Trophoblast cell (in vitro differentiated cells and primary cell): ENCODE data around the gene WTIP.
"Not testable (repeated sequence)": the region's sequence is repeated elsewhere in the genome, so short reads cannot be mapped to it uniquely, and the experiment has no call there.

Source experiments
- DNase-seq, 2 donors: peaks; one replicate each; pipeline ENCODE4 v3.0.0-alpha.2; 2016
- H2AFZ ChIP-seq: 2 replicates; pipeline ENCODE4 v1.6.1; 2013; ENCODE audit warnings: low read length, moderate library complexity, mild to moderate bottlenecking; ENCODE audit not compliant: insufficient read depth, poor library complexity
- H2AK5ac ChIP-seq: 2 replicates; pipeline ENCODE4 v1.6.1; 2013; ENCODE audit warnings: mild to moderate bottlenecking, low read length
- H2BK120ac ChIP-seq: 2 replicates; pipeline ENCODE4 v1.6.1; 2013; ENCODE audit warnings: low read length, mild to moderate bottlenecking, moderate library complexity; ENCODE audit not compliant: insufficient read depth, poor library complexity
- H2BK12ac ChIP-seq: 2 replicates; pipeline ENCODE4 v1.6.1; 2013; ENCODE audit warnings: mild to moderate bottlenecking, low read length, moderate library complexity
- H2BK5ac ChIP-seq: 2 replicates; pipeline ENCODE4 v1.6.1; 2013; ENCODE audit warnings: low read length, low read depth, moderate library complexity, mild to moderate bottlenecking; ENCODE audit not compliant: poor library complexity
- H3K14ac ChIP-seq: 2 replicates; pipeline ENCODE4 v1.6.1; 2013; ENCODE audit warnings: mild to moderate bottlenecking, low read length
- H3K18ac ChIP-seq: 2 replicates; pipeline ENCODE4 v1.6.1; 2013; ENCODE audit warnings: mild to moderate bottlenecking, low read length
- H3K23ac ChIP-seq: 2 replicates; pipeline ENCODE4 v1.6.1; 2013; ENCODE audit warnings: low read length
- H3K27ac ChIP-seq: 2 replicates; pipeline ENCODE4 v1.5.1; 2013; ENCODE audit warnings: low read depth, mild to moderate bottlenecking, inconsistent platforms, low read length, moderate library complexity
- H3K27me3 ChIP-seq: 2 replicates; pipeline ENCODE4 v1.6.1; 2013; ENCODE audit warnings: inconsistent platforms, mild to moderate bottlenecking, low read length, moderate library complexity; ENCODE audit not compliant: insufficient read depth
- H3K36me3 ChIP-seq, 2 experiments: 1 replicate in 1 of 2; 2 replicates in 1 of 2; pipeline ENCODE4 v1.6.1; 2013; ENCODE audit warnings: low read length in 2 of 2, mild to moderate bottlenecking in 2 of 2, moderate library complexity in 1 of 2; ENCODE audit not compliant: insufficient read depth in 2 of 2, control insufficient read depth in 1 of 2
- H3K4ac ChIP-seq: 2 replicates; pipeline ENCODE4 v1.6.1; 2013; ENCODE audit warnings: low read depth, mild to moderate bottlenecking, low read length, moderate library complexity
- H3K4me1 ChIP-seq, 2 experiments: 1 replicate in 1 of 2; 2 replicates in 1 of 2; pipeline ENCODE4 v1.6.1; 2013; ENCODE audit warnings: low read length in 2 of 2, mild to moderate bottlenecking in 2 of 2, moderate library complexity in 1 of 2; ENCODE audit not compliant: insufficient read depth in 2 of 2, control insufficient read depth in 1 of 2
- H3K4me2 ChIP-seq: 2 replicates; pipeline ENCODE4 v1.6.1; 2013; ENCODE audit warnings: inconsistent platforms, mild to moderate bottlenecking, low read length, moderate library complexity
- H3K4me3 ChIP-seq: 2 replicates; pipeline ENCODE4 v1.5.1; 2013; ENCODE audit warnings: mild to moderate bottlenecking, low read depth, low read length, inconsistent platforms
- H3K79me1 ChIP-seq: one replicate; pipeline ENCODE4 v1.6.1; 2013; ENCODE audit warnings: low read length
- H3K79me2 ChIP-seq: 2 replicates; pipeline ENCODE4 v1.6.1; 2013; ENCODE audit warnings: low read length, mild to moderate bottlenecking; ENCODE audit not compliant: control insufficient read depth, insufficient read depth, poor library complexity
- H3K9ac ChIP-seq: 2 replicates; pipeline ENCODE4 v1.6.1; 2013; ENCODE audit warnings: mild to moderate bottlenecking, low read length
- H3K9me3 ChIP-seq: 2 replicates; pipeline ENCODE4 v1.6.1; 2013; ENCODE audit warnings: low read depth, mild to moderate bottlenecking, control low read depth, inconsistent platforms, low read length; ENCODE audit not compliant: insufficient read depth
- H4K12ac ChIP-seq: 2 replicates; pipeline ENCODE4 v1.6.1; 2013; ENCODE audit warnings: low read depth, mild to moderate bottlenecking, low read length, moderate library complexity
- H4K8ac ChIP-seq: 2 replicates; pipeline ENCODE4 v1.6.1; 2013; ENCODE audit warnings: low read depth, mild to moderate bottlenecking, low read length, moderate library complexity
- H4K91ac ChIP-seq: one replicate; pipeline ENCODE4 v1.6.1; 2013; ENCODE audit warnings: low read depth, mild to moderate bottlenecking, low read length, moderate library complexity
- WGBS: extraction: QIAGEN DNeasy Blood & Tissue Kit; methylation state at CpG from one replicate; pipeline ENCODE4 v1.1.7; 2013; ENCODE audit warnings: missing lambda C conversion rate; ENCODE audit not compliant: insufficient read length, insufficient coverage; ENCODE audit errors: extremely low coverage; 5-methylcytosine and 5-hydroxymethylcytosine counted together

WTIP gene

GRCh38 chr19:34474233-34474989 lies 7.1 kb upstream of the WTIP start:
- Histone ChIP-seq H3K79me2 (no peaks in the 10 kb centered on the region), H3K79me1 (peaks cover 2% of the 10 kb centered on the region), H2BK5ac (no peak overlapping the region), H3K4me2 (no peak overlapping the region), H3K4me3 (no peak overlapping the region), H3K23ac (no peak overlapping the region), H3K9ac (no peak overlapping the region), H4K8ac (no peak overlapping the region), H2AK5ac (no peak overlapping the region), H3K36me3 (peaks cover 16 to 26% of the 10 kb centered on the region in 2 experiments), H2BK120ac (no peak overlapping the region), H2AFZ (no peak overlapping the region), H3K9me3 (peaks cover 1% of the 10 kb centered on the region), H4K12ac (no peak overlapping the region), H3K18ac (no peak overlapping the region), H3K4ac (no peak overlapping the region), H3K27me3 (no peaks in the 10 kb centered on the region), H3K27ac (no peak overlapping the region), H2BK12ac (no peak overlapping the region), H4K91ac (no peak overlapping the region), H3K14ac (no peak overlapping the region), H3K4me1 (peaks cover 4% of the 10 kb centered on the region in 2 experiments)
- no peak for DNase-seq
- WGBS = no CpG with 5 or more reads among the region's 4 CpGs

DNA sequence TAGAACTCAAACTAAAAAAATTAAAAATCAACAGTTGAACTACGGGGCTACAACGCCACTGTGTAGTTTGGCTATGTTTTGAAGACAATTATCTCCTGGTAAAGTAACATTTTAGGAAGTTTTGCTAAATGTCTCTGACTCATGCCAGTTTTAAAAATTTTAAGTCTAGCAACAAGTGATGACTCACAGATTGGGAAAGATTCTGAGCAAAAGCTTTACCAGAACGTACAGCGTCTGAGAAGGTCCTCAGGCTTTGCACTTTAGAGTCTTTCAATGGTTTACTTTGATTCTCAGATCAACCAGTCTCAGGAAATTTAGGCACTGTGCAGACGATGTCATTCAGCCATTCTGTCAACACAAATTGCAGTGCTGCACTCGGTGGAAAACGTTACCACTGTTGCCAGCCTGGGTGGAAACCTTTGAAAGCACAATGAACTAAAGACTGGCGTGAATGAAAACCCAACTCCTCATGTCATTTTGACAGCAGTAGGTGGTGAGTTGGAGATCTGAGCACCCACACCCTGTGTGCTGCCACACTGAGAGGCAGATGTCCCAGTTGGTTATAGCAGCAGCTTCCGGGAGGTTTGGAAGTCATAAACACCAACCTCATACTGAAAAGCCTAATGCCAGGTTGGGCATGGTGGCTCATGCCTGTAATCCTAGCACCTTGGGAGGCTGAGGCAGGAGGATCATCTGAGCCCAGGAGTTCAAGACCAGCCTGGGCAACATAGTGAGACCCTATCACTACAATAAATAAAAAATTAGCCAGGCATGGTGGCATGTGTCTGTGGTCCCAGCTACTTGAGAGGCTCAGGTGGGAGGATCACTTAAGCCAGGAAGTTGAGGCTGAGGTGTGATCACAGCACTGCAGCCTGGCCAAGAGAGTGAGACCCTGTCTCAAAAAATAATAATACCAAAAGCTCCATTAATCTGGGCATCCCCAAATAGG lies 6.3 kb upstream of the WTIP start:
- Histone ChIP-seq H3K18ac (no peak overlapping the region), H3K4me3 (no peak overlapping the region), H3K9ac (no peak overlapping the region), H4K8ac (no peak overlapping the region), H2BK12ac (peak overlapping the region; percentile 18), H2AK5ac (no peak overlapping the region), H3K4me1 (peaks cover 4% of the 10 kb centered on the region in 2 experiments), H3K4me2 (no peak overlapping the region), H3K23ac (no peak overlapping the region), H3K14ac (no peak overlapping the region), H2BK120ac (no peak overlapping the region), H2BK5ac (no peak overlapping the region), H3K79me2 (no peaks in the 10 kb centered on the region), H3K4ac (no peak overlapping the region), H4K91ac (no peak overlapping the region), H2AFZ (no peak overlapping the region), H3K79me1 (peaks cover 2% of the 10 kb centered on the region), H3K27me3 (no peaks in the 10 kb centered on the region), H3K27ac (no peak overlapping the region), H4K12ac (no peak overlapping the region), H3K9me3 (peaks cover 2% of the 10 kb centered on the region), H3K36me3 (peaks cover 14 to 23% of the 10 kb centered on the region in 2 experiments)
- DNase-seq = peak; percentile 44 to 90
- no CpG with 5 or more reads among the region's 9 CpGs for WGBS

- no peak overlapping the region for H2AFZ ChIP-seq
- no peak overlapping the region for H2AK5ac ChIP-seq
- no peak overlapping the region for H3K4ac ChIP-seq
- H3K23ac ChIP-seq = no peak overlapping the region
- H3K27ac ChIP-seq = no peak overlapping the region
- no peak overlapping the region for H3K9ac ChIP-seq
- no peak overlapping the region for H4K91ac ChIP-seq
- peaks cover 2% of the 10 kb centered on the region for H3K79me2 ChIP-seq
- H3K36me3 ChIP-seq = peaks cover 12 to 18% of the 10 kb centered on the region in 2 experiments
- no peaks in the 10 kb centered on the region for H3K27me3 ChIP-seq
- no peak overlapping the region for H2BK120ac ChIP-seq
- peaks cover 8 to 9% of the 10 kb centered on the region in 2 experiments for H3K4me1 ChIP-seq
- H3K4me2 ChIP-seq = no peak overlapping the region
- peaks cover 2% of the 10 kb centered on the region for H3K9me3 ChIP-seq
- WGBS = no CpG with 5 or more reads among the region's 5 CpGs
- DNase-seq = no peak
- H2BK5ac ChIP-seq = no peak overlapping the region
- H3K4me3 ChIP-seq = no peak overlapping the region
- H4K12ac ChIP-seq = no peak overlapping the region
- no peak overlapping the region for H4K8ac ChIP-seq
- H3K18ac ChIP-seq = no peak overlapping the region
- H3K79me1 ChIP-seq = peaks cover 4% of the 10 kb centered on the region
- H2BK12ac ChIP-seq = no peak overlapping the region
- H3K14ac ChIP-seq = no peak overlapping the region
Measured at GRCh38 chr19:34475975-34476594, 5.5 kb upstream of the WTIP start.

- H3K4ac ChIP-seq = not testable (repeated sequence)
Measured at GRCh38 chr19:34478496-34478895, 3.1 kb upstream of the WTIP start.

More at GRCh38 chr19:34478496-34478895, 3.1 kb upstream of the WTIP start:
- not testable (repeated sequence) for H3K18ac ChIP-seq, H3K4me2 ChIP-seq, H3K36me3 ChIP-seq, H4K91ac ChIP-seq, H3K9ac ChIP-seq, H3K27ac ChIP-seq, H3K14ac ChIP-seq, H3K27me3 ChIP-seq, DNase-seq, H4K12ac ChIP-seq, H2BK12ac ChIP-seq, H2AFZ ChIP-seq, H2BK120ac ChIP-seq, H4K8ac ChIP-seq, H3K23ac ChIP-seq, H2BK5ac ChIP-seq, H3K4me3 ChIP-seq, H3K9me3 ChIP-seq, H2AK5ac ChIP-seq
- Histone ChIP-seq H3K79me1 (peaks cover 14% of the 10 kb centered on the region), H3K4me1 (peaks cover 12 to 13% of the 10 kb centered on the region in 2 experiments), H3K79me2 (peaks cover 15% of the 10 kb centered on the region)
- no CpG with 5 or more reads among the region's 4 CpGs for WGBS
